ENCODE measurements around the gene FLOT1. TPM values are rescaled to one million over a fixed set of nuclear protein-coding genes. Genes with fewer than 3 reads are reported as not detected.

Gene FLOT1
- total and polyA plus RNA-seq, 2 of the 13 experiments (the other 11 are each of a cell fraction or from before 2014, with no cell fraction given), result 82.3 to 130 TPM

GRCh38 chr6:30688569-30688968, 53.9 kb downstream of the FLOT1 start:
- in situ Hi-C loops (cut with HindIII; ENCODE audit: extremely low pct_ligation_motif_present, low pct_unique_long_range_greater_than_20kb), result loop anchor here (25.0 kb wide), 1 partner anchor 399 kb away; no protein-coding TSS in a partner anchor
- H3K4me1 ChIP-seq (ENCODE audit: insufficient read depth, low read length), result peaks cover 64% of the 10 kb centered on the region
- no peaks in the 10 kb centered on the region for H3K9me3 ChIP-seq (ENCODE audit: low read length)
- TF ChIP-seq KLF16 (CRISPR knock-in tag; IDR thresholded peaks at IDR 0.05) (no peak), THAP9 (CRISPR knock-in tag; IDR thresholded peaks at IDR 0.05; ENCODE audit: borderline replicate concordance) (0 out of 2 replicates have a peak, but pooled peaks have one; percentile 7)
- no peak overlapping the region for H2AFZ ChIP-seq (ENCODE audit: low read length)
- ATAC-seq (no peak), DNase-seq (ENCODE audit: low spot score) (no peak), FAIRE-seq (no peak)
- H3K36me3 ChIP-seq (replicated peaks in 1 of 2; ENCODE audit: control insufficient read depth in 1 of 2, insufficient read depth in 2 of 2, low read length in 2 of 2), result no peaks in the 10 kb centered on the region
- 94% methylated on average over 9 of the region's 9 CpGs for WGBS (ENCODE audit: low lambda C conversion rate)
- no peaks in the 10 kb centered on the region for H3K27me3 ChIP-seq (ENCODE audit: control insufficient read depth in 1 of 2, insufficient read depth in 2 of 2, low read length in 2 of 2)
- ChIA-PET POLR2A (interaction anchor here (1.0 to 3.0 kb wide), 7 partner anchors 8 to 71 kb away, joined by 3 to 23 read pairs (median 4); partner anchors contain the start of genes DHX16, MDC1, MRPS18B and TUBB), CTCF (ENCODE audit: low intra/inter-chr PET ratio, low total read pairs) (interaction anchor here (1.7 kb wide), 1 partner anchor 10 kb away, joined by 6 read pairs; no protein-coding TSS in a partner anchor)
- intact Hi-C loops (cut with micrococcal nuclease; ENCODE audit: unreplicated experiment), result no loop called here
- BruUV-seq (replicated peaks), result no TSS peak
- H3K4me2 ChIP-seq (ENCODE audit: low read depth, low read length), result peak overlapping the region; percentile 84; the same call in 1 of the 2 replicates
- H4K20me1 ChIP-seq (ENCODE audit: insufficient read depth, low read length), result no peaks in the 10 kb centered on the region
- H3K27ac ChIP-seq (ENCODE audit: extremely low read length, insufficient read depth, low read length), result no peak overlapping the region
- H3K79me2 ChIP-seq (ENCODE audit: insufficient read depth, low read length), result no peaks in the 10 kb centered on the region
- H3K4me3 ChIP-seq (replicated peaks in 1 of 3; ENCODE audit: insufficient read depth in 1 of 3, low read depth in 2 of 3, low read length in 3 of 3), result no peak overlapping the region; a peak in 2 of 6 replicates
- H3K9ac ChIP-seq (ENCODE audit: insufficient read depth, low read depth, low read length), result no peak overlapping the region
